Motor neuron (in vitro differentiated cells): ENCODE results near the gene ADGB. TPM values are rescaled to one million over a fixed set of nuclear protein-coding genes. Genes with fewer than 3 reads are reported as not detected.
"Not testable (repeated sequence)": the region's sequence is repeated elsewhere in the genome, so short reads cannot be mapped to it uniquely, and the experiment has no call there.

Experiments
- ATAC-seq, 8 experiments: fragments of 200-7000 bp; cut with Tn5 transposase; replicated peaks in 6 of 8; 2 replicates each; pipeline ENCODE4 v1.8.0; 2021; ENCODE audit warnings: mild to moderate bottlenecking in 8 of 8, moderate library complexity in 8 of 8
- H3K27ac ChIP-seq, 2 donors: fragments of 250-450 bp; sonication (Bioruptor Pico); 2 replicates each; pipeline ENCODE4 v1.9.0; 2021; ENCODE audit warnings: antibody characterized with exemption in 2 of 2, mild to moderate bottlenecking in 2 of 2, moderate library complexity in 1 of 2
- H3K4me1 ChIP-seq, 2 donors: fragments of 250-450 bp; sonication (Bioruptor Pico); replicated peaks in 1 of 2; 2 replicates each; pipeline ENCODE4 v1.6.1; 2021; ENCODE audit warnings: antibody characterized with exemption in 2 of 2, mild to moderate bottlenecking in 2 of 2, moderate library complexity in 1 of 2
- H3K4me3 ChIP-seq, 5 donors: fragments of 250-450 bp; sonication (Bioruptor Pico); 2 replicates each; pipeline ENCODE4 v1.9.0; 2021; ENCODE audit warnings: antibody characterized with exemption in 5 of 5, mild to moderate bottlenecking in 5 of 5, moderate library complexity in 4 of 5
- WGBS, 10 experiments: fragments of 450-650 bp; shearing (Covaris generic); methylation state at CpG; one replicate each; pipeline ENCODE4 v1.0.0; 2022; 5-methylcytosine and 5-hydroxymethylcytosine counted together
- in situ Hi-C, 9 experiments: fragments of 400-800 bp; cut with MboI; loops; one replicate each; pipeline ENCODE4 v1.15.0; 2021; ENCODE audit warnings: low sequenced_read_pairs in 9 of 9, low pct_unique_long_range_greater_than_20kb in 2 of 9; ENCODE audit not compliant: unreplicated experiment in 9 of 9
- total RNA-seq, 8 experiments: library from RNA; unstranded; fragments of 300-600 nt; gene quantifications; 2 replicates each; pipeline versions ENCODE4 v1.2.3 to v1.2.4, GENCODE V29; 2022

The ADGB gene
- total RNA-seq, 8 experiments from 2014 or later, result 0.05 to 2.9 (median 0.27) TPM; not detected in 1

DNA sequence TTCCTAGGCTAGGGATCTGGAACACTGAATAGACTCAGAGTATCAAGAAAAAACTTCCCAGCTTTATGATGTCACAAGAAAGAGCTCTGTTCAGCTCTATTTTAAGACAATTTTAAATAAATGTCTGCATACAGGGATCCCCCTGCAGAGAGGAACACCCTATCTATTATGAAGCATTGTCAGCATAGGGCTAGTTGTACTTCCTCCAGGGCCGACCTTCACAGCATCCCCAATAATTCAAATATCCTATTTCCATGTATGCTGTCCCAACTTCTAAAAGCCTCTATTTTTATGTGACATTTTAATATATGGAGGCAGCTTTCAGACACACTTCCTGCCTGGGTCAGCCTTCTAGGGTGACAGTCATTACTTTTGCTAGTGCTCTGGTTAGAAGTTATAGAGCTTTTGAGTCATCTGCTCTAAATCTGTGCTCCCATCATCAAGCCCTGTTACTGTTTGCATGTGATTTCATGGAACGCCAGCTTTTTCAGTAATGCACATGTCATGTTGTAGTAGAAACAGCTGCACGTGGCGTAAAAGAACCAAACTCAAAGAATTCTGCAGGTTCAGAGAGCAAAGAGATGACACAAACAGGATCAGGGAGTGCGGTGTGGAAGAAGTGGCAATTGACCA lies 189.2 kb downstream of the ADGB start:
- in situ Hi-C loops, result no loop called here
- WGBS, 10 experiments, result 10 to 78% (median 62%) methylated on average over 1 to 5 of the region's 5 CpGs
- Histone ChIP-seq H3K4me3 (no peak overlapping the region), H3K4me1 (no peaks in the 10 kb centered on the region), H3K27ac (no peak overlapping the region)
- ATAC-seq, result peak in 7 of 8 experiments; percentile 59 to 97 (median 90)

GRCh38 chr6:146790561-146791091 lies 191.9 kb downstream of the ADGB start:
- H3K4me3 ChIP-seq, result no peak overlapping the region
- 49 to 96% (median 75%) methylated on average over 1 to 4 of the region's 4 CpGs for WGBS, 10 experiments
- in situ Hi-C loops, result no loop called here
- no peak overlapping the region for H3K27ac ChIP-seq
- no peaks in the 10 kb centered on the region for H3K4me1 ChIP-seq
- peak in 2 of 8 experiments; percentile 27 to 38 for ATAC-seq

DNA sequence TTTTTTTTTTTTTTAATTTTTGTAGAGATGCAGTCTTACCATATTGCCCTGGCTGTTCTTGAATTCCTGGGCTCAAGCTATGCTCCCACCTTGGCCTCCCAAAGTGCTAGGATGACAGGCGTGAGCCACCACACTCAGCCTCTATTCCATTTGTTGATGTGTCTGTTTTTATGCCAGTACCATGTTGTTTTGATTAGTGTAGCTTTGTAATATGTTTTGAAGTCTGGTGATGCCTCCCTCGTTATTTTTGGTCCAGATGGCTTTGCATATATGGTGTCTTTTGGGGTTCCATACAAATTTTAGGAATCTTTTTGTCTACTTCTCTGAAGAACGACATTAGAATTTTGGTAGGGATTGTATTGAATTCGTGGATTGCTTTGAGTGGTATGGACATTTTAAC lies 193.2 kb downstream of the ADGB start:
- H3K4me3 ChIP-seq, result no peak overlapping the region
- 13 to 100% (median 67%) methylated on average over 1 to 4 of the region's 4 CpGs for WGBS, 10 experiments
- no peak overlapping the region for H3K27ac ChIP-seq
- ATAC-seq, result no peak
- no peaks in the 10 kb centered on the region for H3K4me1 ChIP-seq
- in situ Hi-C loops, result no loop called here

DNA sequence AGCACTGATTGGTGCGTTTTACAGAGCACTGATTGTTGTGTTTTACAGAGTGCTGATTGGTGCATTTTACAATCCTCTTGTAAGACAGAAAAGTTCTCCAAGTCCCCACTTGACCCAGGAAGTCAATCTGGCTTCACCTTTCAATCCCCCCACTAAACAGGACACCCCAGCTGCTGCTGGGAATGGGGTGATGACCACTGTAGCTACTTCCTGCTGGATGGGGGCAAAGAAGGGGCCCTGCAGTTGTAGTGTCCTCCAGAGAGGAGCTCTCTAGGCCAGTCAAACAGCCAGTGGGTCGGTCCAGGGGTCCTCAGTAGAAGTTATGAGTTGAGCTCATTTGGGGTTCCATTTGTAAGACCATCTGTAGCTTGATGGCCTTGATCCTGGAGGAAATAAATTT lies 194.4 kb downstream of the ADGB start:
- ATAC-seq, in situ Hi-C loops, H3K4me1 ChIP-seq, H3K27ac ChIP-seq, H3K4me3 ChIP-seq: not testable (repeated sequence)
- 0 to 83% (median 50%) methylated on average over 1 of the region's 2 CpGs; no CpG with 5 or more reads in 2 of the 10 experiments for WGBS, 10 experiments

GRCh38 chr6:146795479-146796133 lies 196.8 kb downstream of the ADGB start:
- 0 to 86% (median 50%) methylated on average over 1 of the region's 1 CpG; no CpG with 5 or more reads in 1 of the 10 experiments for WGBS, 10 experiments
- in situ Hi-C loops, result no loop called here

GRCh38 chr6:146803167-146803566 lies 204.4 kb downstream of the ADGB start:
- in situ Hi-C loops, H3K4me3 ChIP-seq, H3K4me1 ChIP-seq, H3K27ac ChIP-seq, ATAC-seq: not testable (repeated sequence)
- WGBS, 10 experiments, result 57 to 93% (median 86%) methylated on average over 1 to 3 of the region's 3 CpGs; no CpG with 5 or more reads in 1 of the 10 experiments

More at GRCh38 chr6:146795479-146796133, 196.8 kb downstream of the ADGB start:
- no peak overlapping the region for H3K4me3 ChIP-seq
- no peaks in the 10 kb centered on the region for H3K4me1 ChIP-seq
- peak in 5 of 8 experiments; percentile 29 to 100 (median 86) for ATAC-seq
- no peak overlapping the region for H3K27ac ChIP-seq

DNA sequence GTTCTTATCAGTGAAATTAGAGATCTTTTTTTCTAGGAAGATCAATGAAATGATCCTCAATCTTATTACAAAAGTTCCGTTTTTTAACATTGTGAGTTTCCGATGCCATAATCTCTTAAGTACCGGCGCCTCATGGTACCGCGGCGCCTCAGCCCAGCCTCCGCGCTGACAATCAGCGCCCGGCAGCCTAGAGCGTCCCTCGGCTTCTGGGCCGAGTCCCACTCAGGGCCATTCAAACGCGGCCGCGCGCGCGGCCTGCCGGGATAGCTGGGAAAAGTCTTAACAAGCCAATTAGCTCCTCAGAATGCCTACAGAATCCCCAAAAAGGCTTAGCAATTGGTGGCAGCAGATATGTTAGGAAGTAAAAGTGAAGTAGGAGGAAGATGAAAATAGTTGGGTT lies 204.8 kb downstream of the ADGB start:
- in situ Hi-C loops, result no loop called here
- no peak overlapping the region for H3K27ac ChIP-seq
- H3K4me3 ChIP-seq, result no peak overlapping the region
- WGBS, 10 experiments, result 48 to 100% (median 88%) methylated on average over 2 to 22 of the region's 22 CpGs; no CpG with 5 or more reads in 3 of the 10 experiments
- no peaks in the 10 kb centered on the region for H3K4me1 ChIP-seq
- no peak for ATAC-seq

DNA sequence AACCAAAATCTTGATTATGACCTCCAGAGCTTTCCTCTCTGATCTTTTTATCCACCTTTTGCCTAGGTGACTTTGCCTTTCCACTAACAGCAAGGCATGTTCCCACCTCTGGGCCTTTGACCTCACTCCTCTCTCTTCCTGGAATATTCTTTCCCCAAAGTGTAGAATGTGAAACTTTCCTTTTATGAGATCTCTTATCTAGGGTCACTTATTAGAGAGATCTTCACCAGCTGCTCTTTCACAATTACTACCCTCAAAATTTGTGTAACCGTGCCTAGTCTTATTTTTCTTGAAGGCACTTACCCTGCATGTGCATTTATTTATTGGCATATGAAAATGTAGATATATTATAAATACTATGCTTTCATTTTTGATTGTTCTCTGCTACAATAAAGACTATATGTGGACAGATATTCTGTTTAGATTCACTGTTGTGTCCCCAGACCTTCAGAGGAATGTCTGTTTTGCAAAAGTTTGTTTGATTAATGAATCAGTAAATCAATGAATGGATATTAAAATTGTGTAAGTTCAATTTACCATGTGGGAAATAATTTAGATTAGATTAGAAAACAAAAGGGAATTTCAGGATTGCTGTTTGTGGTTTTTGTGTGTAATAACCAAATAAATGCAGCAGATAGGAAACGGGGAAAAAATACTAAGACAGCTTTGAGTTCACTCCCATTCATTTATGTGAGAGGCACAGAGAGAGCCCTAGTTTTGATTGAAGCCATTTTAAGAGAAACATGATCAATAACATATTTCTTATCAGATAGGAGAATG lies 207.0 kb downstream of the ADGB start:
- 27 to 100% (median 87%) methylated on average over 1 to 2 of the region's 2 CpGs; no CpG with 5 or more reads in 3 of the 10 experiments for WGBS, 10 experiments
- no peaks in the 10 kb centered on the region for H3K4me1 ChIP-seq
- in situ Hi-C loops, result no loop called here
- ATAC-seq, result no peak
- H3K4me3 ChIP-seq, result no peak overlapping the region
- no peak overlapping the region for H3K27ac ChIP-seq

DNA sequence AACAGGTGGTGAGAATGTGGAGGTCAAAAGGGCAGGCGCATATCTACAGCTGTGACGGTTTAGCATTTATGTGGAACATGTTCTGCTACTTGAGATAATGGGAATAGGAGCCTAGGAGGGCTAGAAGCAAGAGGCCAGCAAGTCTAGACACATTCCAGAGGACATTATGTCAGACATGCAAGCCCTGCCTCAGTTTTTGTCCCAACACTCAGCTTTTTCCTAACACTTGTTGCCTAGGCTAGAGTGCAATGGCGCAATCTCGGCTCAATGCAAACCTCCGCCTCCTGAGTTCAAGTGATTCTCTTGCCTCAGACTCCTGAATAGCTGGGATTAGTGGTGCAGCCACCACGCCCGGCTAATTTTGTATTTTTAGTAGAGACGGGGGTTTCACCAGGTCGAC lies 210.2 kb downstream of the ADGB start:
- in situ Hi-C loops, ATAC-seq: not testable (repeated sequence)
- 80 to 100% (median 96%) methylated on average over 1 to 5 of the region's 9 CpGs; no CpG with 5 or more reads in 7 of the 10 experiments for WGBS, 10 experiments

DNA sequence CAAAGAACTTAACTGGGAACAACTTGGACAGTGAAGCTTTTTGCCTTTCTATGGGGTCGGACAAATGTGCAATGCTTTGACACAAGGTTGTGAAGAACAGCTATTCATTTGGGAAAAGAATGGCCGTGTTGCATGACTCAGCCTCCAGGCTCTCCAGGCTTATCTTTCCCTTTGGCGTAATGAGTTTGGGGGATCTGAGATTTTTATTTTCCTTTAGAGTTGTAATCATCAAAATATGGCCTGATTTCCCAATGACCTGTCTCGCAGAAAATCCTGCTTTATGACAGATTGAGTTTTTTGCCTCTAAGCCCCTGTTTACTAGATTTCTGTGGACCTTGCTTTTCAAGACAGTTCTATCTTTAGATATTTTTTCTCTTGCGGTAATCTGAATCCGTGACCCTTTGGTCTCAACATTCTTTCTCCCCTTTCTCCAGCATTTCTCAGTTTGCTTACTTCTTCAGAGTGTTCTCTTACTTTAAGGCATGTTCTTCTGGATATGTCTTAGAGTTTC lies 214.1 kb downstream of the ADGB start:
- peak in 1 of 8 experiments; percentile 54 for ATAC-seq
- H3K4me1 ChIP-seq, H3K27ac ChIP-seq, in situ Hi-C loops, H3K4me3 ChIP-seq: not testable (repeated sequence)
- 60 to 100% (median 95%) methylated on average over 1 to 6 of the region's 6 CpGs for WGBS, 10 experiments

More for the DNA sequence above, 210.2 kb downstream of the ADGB start:
- not testable (repeated sequence) for H3K4me3 ChIP-seq, H3K4me1 ChIP-seq, H3K27ac ChIP-seq

DNA sequence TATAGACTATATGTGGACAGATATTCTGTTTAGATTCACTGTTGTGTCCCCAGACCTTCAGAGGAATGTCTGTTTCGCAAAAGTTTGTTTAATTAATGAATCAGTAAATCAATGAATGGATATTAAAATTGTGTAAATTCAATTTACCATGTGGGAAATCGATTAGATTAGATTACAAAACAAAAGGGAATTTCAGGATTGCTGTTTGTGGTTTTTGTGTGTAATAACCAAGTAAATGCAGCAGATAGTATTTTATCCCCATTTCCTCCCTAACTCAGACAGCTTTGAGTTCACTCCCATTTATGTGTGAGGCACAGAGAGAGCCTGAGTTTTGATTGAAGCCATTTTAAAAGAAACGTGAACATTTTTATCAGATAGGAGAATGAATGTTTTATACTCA lies 214.8 kb downstream of the ADGB start:
- H3K4me1 ChIP-seq, result no peaks in the 10 kb centered on the region
- in situ Hi-C loops, result no loop called here
- no peak overlapping the region for H3K4me3 ChIP-seq
- no peak overlapping the region for H3K27ac ChIP-seq
- WGBS, 10 experiments, result 7 to 100% (median 70%) methylated on average over 1 to 3 of the region's 3 CpGs
- ATAC-seq, result no peak

GRCh38 chr6:146814148-146814750 lies 215.5 kb downstream of the ADGB start:
- Histone ChIP-seq H3K4me3 (no peak overlapping the region), H3K27ac (no peak overlapping the region), H3K4me1 (no peaks in the 10 kb centered on the region)
- WGBS, 10 experiments, result 43 to 100% (median 78%) methylated on average over 1 of the region's 1 CpG; no CpG with 5 or more reads in 2 of the 10 experiments
- ATAC-seq, result no peak
- in situ Hi-C loops, result no loop called here
